Endodermal cell (in vitro differentiated cells): ENCODE data around the gene GON7. TPM values are rescaled to one million over a fixed set of nuclear protein-coding genes. Genes with fewer than 3 reads are reported as not detected.
"Not testable (repeated sequence)": the region's sequence is repeated elsewhere in the genome, so short reads cannot be mapped to it uniquely, and the experiment has no call there.

Experiments used
- DNase-seq: peaks from one replicate; pipeline ENCODE4 v3.0.0-alpha.2; 2017
- H3K27ac ChIP-seq: 2 replicates; pipeline ENCODE4 v1.5.1; 2013; ENCODE audit warnings: mild to moderate bottlenecking, low read depth, low read length, moderate library complexity
- H3K27me3 ChIP-seq: 2 replicates; pipeline ENCODE4 v1.6.1; 2013; ENCODE audit warnings: mild to moderate bottlenecking, low read length, moderate library complexity; ENCODE audit not compliant: insufficient read depth, control insufficient read depth, poor library complexity, severe bottlenecking
- H3K36me3 ChIP-seq: 2 replicates; pipeline ENCODE4 v1.7.0; 2013; ENCODE audit warnings: mild to moderate bottlenecking, low read length, moderate library complexity; ENCODE audit not compliant: control insufficient read depth, insufficient read depth
- H3K4me1 ChIP-seq: one replicate; pipeline ENCODE4 v1.7.0; 2013; ENCODE audit warnings: low read length; ENCODE audit not compliant: control insufficient read depth, insufficient read depth
- H3K4me3 ChIP-seq: 2 replicates; pipeline ENCODE4 v1.5.1; 2013; ENCODE audit warnings: mild to moderate bottlenecking, low read length, moderate library complexity
- H3K9ac ChIP-seq: 2 replicates; pipeline ENCODE4 v1.6.1; 2013; ENCODE audit warnings: mild to moderate bottlenecking, low read length, moderate library complexity; ENCODE audit not compliant: poor library complexity, severe bottlenecking; ENCODE audit errors: extremely low read depth
- H3K9me3 ChIP-seq: 2 replicates; pipeline ENCODE4 v1.6.1; 2013; ENCODE audit warnings: mild to moderate bottlenecking, low read length, moderate library complexity; ENCODE audit not compliant: control insufficient read depth
- H3K27ac Mint-ChIP-seq: 2 replicates; pipeline ENCODE4 v1.8.0; 2020; ENCODE audit warnings: mixed read lengths
- H3K27me3 Mint-ChIP-seq: 2 replicates; pipeline ENCODE4 v1.8.0; 2021; ENCODE audit warnings: mild to moderate bottlenecking, mixed read lengths; ENCODE audit not compliant: insufficient read depth
- H3K36me3 Mint-ChIP-seq: 2 replicates; pipeline ENCODE4 v1.8.0; 2020; ENCODE audit warnings: low read depth, mixed read lengths
- H3K4me1 Mint-ChIP-seq: 2 replicates; pipeline ENCODE4 v1.8.0; 2020; ENCODE audit warnings: mixed read lengths
- H3K4me3 Mint-ChIP-seq: 2 replicates; pipeline ENCODE4 v1.8.0; 2020; ENCODE audit warnings: mild to moderate bottlenecking, moderate library complexity, mixed read lengths
- H3K9me3 Mint-ChIP-seq: 2 replicates; pipeline ENCODE4 v1.8.0; 2020; ENCODE audit warnings: mild to moderate bottlenecking, mixed read lengths
- WGBS, 2 experiments: methylation state at CpG; one replicate each; pipeline versions ENCODE4 v1.1.5 to v1.1.7; 2013; ENCODE audit warnings: missing lambda C conversion rate in 2 of 2, mixed read lengths in 1 of 2; ENCODE audit not compliant: insufficient coverage in 1 of 2, insufficient read length in 1 of 2; 5-methylcytosine and 5-hydroxymethylcytosine counted together
- total RNA-seq, 2 donors: library from RNA; stranded (reverse); fragmentation: NEBNext Ultra II Directional in 1 of 2; extraction: Animal tissue kit (Norgen Biotek cat#: 25700) in 1 of 2; gene quantifications; 2 replicates in 1 of 2; 3 replicates in 1 of 2; pipeline ENCODE4 v1.2.1, GENCODE V29; 2021
- TF ChIP-seq, protein P1 (sequence below): fragments of 200-600 bp; sonication (generic); conservative IDR thresholded peaks from 2 replicates; pipeline ENCODE4 v1.5.0; 2021; ENCODE audit warnings: antibody characterized with exemption, mild to moderate bottlenecking

The GON7 gene
- total RNA-seq, 2 donors from 2014 or later, result 6.5 to 7.2 TPM

DNA sequence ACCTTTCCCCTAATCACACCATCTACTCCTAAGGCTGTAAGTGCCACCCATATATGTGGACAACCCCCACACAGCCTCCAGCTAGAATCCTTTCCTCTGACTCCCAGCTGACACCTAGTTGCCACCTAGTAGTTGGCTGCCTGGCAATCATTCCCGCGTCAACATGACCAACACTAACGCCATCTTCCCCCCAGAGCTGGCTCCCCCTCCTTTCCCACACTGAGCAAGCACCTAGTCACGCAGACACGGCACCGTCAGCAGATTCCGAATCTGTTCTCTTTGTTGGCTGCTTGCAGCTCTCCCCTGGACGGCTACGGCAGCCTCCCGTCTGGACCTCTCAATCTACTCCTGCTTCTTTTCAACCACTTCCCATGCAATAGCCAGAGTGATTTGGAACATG lies 27.9 kb upstream of the GON7 start:
- Mint-ChIP-seq H3K27ac (peak overlapping the region; percentile 5), H3K4me3 (no peak overlapping the region), H3K4me1 (no peaks in the 10 kb centered on the region), H3K36me3 (peaks cover under 1% of the 10 kb centered on the region), H3K27me3 (no peaks in the 10 kb centered on the region), H3K9me3 (no peaks in the 10 kb centered on the region)
- H3K36me3 ChIP-seq, result peaks cover 6% of the 10 kb centered on the region
- H3K9me3 ChIP-seq, result no peaks in the 10 kb centered on the region
- H3K4me3 ChIP-seq, result no peak overlapping the region
- no peaks in the 10 kb centered on the region for H3K27me3 ChIP-seq
- no peaks in the 10 kb centered on the region for H3K4me1 ChIP-seq
- no peak overlapping the region for H3K27ac ChIP-seq
- TF ChIP-seq, protein P1, sequence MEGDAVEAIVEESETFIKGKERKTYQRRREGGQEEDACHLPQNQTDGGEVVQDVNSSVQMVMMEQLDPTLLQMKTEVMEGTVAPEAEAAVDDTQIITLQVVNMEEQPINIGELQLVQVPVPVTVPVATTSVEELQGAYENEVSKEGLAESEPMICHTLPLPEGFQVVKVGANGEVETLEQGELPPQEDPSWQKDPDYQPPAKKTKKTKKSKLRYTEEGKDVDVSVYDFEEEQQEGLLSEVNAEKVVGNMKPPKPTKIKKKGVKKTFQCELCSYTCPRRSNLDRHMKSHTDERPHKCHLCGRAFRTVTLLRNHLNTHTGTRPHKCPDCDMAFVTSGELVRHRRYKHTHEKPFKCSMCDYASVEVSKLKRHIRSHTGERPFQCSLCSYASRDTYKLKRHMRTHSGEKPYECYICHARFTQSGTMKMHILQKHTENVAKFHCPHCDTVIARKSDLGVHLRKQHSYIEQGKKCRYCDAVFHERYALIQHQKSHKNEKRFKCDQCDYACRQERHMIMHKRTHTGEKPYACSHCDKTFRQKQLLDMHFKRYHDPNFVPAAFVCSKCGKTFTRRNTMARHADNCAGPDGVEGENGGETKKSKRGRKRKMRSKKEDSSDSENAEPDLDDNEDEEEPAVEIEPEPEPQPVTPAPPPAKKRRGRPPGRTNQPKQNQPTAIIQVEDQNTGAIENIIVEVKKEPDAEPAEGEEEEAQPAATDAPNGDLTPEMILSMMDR, result no peak
- no peak for DNase-seq
- H3K9ac ChIP-seq, result no peak overlapping the region
- 75 to 91% methylated on average over 8 to 10 of the region's 10 CpGs for WGBS, 2 experiments

DNA sequence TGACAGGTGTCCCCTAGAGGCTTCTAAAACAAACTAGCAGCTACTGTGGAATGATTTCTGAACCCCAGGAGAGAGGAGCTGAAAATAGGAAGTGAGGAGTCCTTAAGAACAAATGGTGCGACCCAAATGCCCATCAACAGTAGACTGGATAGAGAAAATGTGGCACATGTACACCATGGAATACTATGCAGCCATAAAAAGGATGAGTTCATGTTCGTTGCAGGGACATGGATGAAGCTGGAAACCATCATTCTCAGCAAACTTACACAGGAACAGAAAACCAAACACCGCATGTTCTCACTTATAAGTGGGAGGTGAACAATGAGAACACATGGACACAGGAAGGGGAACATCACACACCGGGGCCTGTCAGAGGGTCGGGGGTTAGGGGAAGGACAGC lies 26.2 kb upstream of the GON7 start:
- not testable (repeated sequence) for H3K4me1 ChIP-seq, H3K27me3 Mint-ChIP-seq, H3K4me3 ChIP-seq, H3K4me3 Mint-ChIP-seq, H3K9me3 Mint-ChIP-seq, H3K27ac ChIP-seq, H3K9me3 ChIP-seq, H3K27ac Mint-ChIP-seq, H3K27me3 ChIP-seq, H3K4me1 Mint-ChIP-seq, DNase-seq, H3K9ac ChIP-seq
- H3K36me3 ChIP-seq, result peaks cover 14% of the 10 kb centered on the region
- 67 to 95% methylated on average over 1 to 4 of the region's 5 CpGs for WGBS, 2 experiments
- H3K36me3 Mint-ChIP-seq, result peaks cover 12% of the 10 kb centered on the region

DNA sequence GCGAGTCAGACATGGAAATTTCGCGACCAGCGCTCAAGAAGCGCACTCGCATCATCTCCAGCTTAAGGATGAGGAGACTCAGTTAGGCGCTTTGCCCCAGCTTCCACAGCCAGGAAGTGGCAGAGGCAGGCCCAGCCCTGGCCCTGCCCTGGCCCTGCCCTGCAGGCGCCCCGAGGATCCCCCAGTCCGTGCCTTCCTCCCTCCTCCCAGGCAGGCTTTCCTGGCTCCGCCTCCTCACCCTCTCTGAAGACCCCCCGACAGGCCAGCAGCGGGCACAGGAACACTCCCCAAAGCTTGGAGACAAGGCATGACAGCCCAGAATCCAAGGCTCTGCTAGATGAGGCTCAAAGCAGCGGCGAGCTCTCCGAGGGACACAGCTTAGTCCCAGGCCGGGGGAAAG lies 25.3 kb upstream of the GON7 start:
- Mint-ChIP-seq H3K27me3 (no peaks in the 10 kb centered on the region), H3K27ac (no peak overlapping the region), H3K4me1 (no peaks in the 10 kb centered on the region), H3K4me3 (no peak overlapping the region), H3K36me3 (peaks cover 20% of the 10 kb centered on the region), H3K9me3 (no peaks in the 10 kb centered on the region)
- no peak overlapping the region for H3K9ac ChIP-seq
- H3K36me3 ChIP-seq, result peaks cover 18% of the 10 kb centered on the region
- WGBS, 2 experiments, result 93 to 99% methylated on average over 11 to 17 of the region's 17 CpGs
- no peaks in the 10 kb centered on the region for H3K27me3 ChIP-seq
- H3K4me3 ChIP-seq, result no peak overlapping the region
- H3K4me1 ChIP-seq, result no peaks in the 10 kb centered on the region
- TF ChIP-seq, protein P1, result no peak
- no peaks in the 10 kb centered on the region for H3K9me3 ChIP-seq
- H3K27ac ChIP-seq, result no peak overlapping the region
- DNase-seq, result no peak
